Mesendoderm (in vitro differentiated cells): Measurements from ENCODE around the gene PDE4D.

Source experiments
- DNase-seq: peaks from one replicate; pipeline ENCODE4 v3.0.0; 2013
- H2AK5ac ChIP-seq: 2 replicates; pipeline ENCODE4 v1.6.1; 2013; ENCODE audit warnings: low read length, inconsistent platforms
- H2BK120ac ChIP-seq: 2 replicates; pipeline ENCODE4 v1.6.1; 2013; ENCODE audit warnings: low read depth, mild to moderate bottlenecking, low read length, moderate library complexity, mixed read lengths
- H2BK15ac ChIP-seq: replicated peaks from 2 replicates; pipeline ENCODE4 v1.6.1; 2013; ENCODE audit warnings: low read depth, mild to moderate bottlenecking, moderate library complexity
- H2BK5ac ChIP-seq: 2 replicates; pipeline ENCODE4 v1.6.1; 2013; ENCODE audit warnings: low read length, inconsistent platforms
- H3K18ac ChIP-seq: 2 replicates; pipeline ENCODE4 v1.6.1; 2013; ENCODE audit warnings: mild to moderate bottlenecking, low read length, mixed read lengths
- H3K23ac ChIP-seq: one replicate; pipeline ENCODE4 v1.6.1; 2013; ENCODE audit warnings: low read length
- H3K27ac ChIP-seq: 2 replicates; pipeline ENCODE4 v1.5.1; 2013; ENCODE audit warnings: low read depth, mild to moderate bottlenecking, inconsistent platforms, low read length, moderate library complexity
- H3K27me3 ChIP-seq: 2 replicates; pipeline ENCODE4 v1.6.1; 2013; ENCODE audit warnings: low read length, control low read depth, mild to moderate bottlenecking, inconsistent platforms; ENCODE audit not compliant: insufficient read depth, poor library complexity
- H3K36me3 ChIP-seq: 2 replicates; pipeline ENCODE4 v1.6.1; 2013; ENCODE audit warnings: low read length, inconsistent platforms; ENCODE audit not compliant: control insufficient read depth, insufficient read depth
- H3K4ac ChIP-seq: one replicate; pipeline ENCODE4 v1.6.1; 2013; ENCODE audit warnings: low read depth, mild to moderate bottlenecking, low read length, moderate library complexity
- H3K4me1 ChIP-seq: 2 replicates; pipeline ENCODE4 v1.6.1; 2013; ENCODE audit warnings: low read depth, low read length, inconsistent platforms; ENCODE audit not compliant: control insufficient read depth
- H3K4me2 ChIP-seq: 2 replicates; pipeline ENCODE4 v1.6.1; 2013; ENCODE audit warnings: low read length
- H3K4me3 ChIP-seq: 2 replicates; pipeline ENCODE4 v1.5.1; 2013; ENCODE audit warnings: mild to moderate bottlenecking, low read length
- H3K56ac ChIP-seq: one replicate; pipeline ENCODE4 v1.6.1; 2013; ENCODE audit warnings: low read length
- H3K79me1 ChIP-seq: 2 replicates; pipeline ENCODE4 v1.6.1; 2013; ENCODE audit warnings: low read length, inconsistent platforms
- H3K79me2 ChIP-seq: 2 replicates; pipeline ENCODE4 v1.6.1; 2013; ENCODE audit warnings: mild to moderate bottlenecking, low read length; ENCODE audit not compliant: control insufficient read depth, insufficient read depth
- H3K9ac ChIP-seq: 2 replicates; pipeline ENCODE4 v1.6.1; 2013; ENCODE audit warnings: low read length, inconsistent platforms
- H4K5ac ChIP-seq: one replicate; pipeline ENCODE4 v1.6.1; 2013; ENCODE audit warnings: low read length
- H4K8ac ChIP-seq: one replicate; pipeline ENCODE4 v1.6.1; 2013; ENCODE audit warnings: low read depth, mild to moderate bottlenecking, control low read depth, low read length, moderate library complexity
- WGBS: extraction: QIAGEN DNeasy Blood & Tissue Kit; methylation state at CpG from one replicate; pipeline ENCODE4 v1.1.7; 2013; ENCODE audit warnings: low lambda C conversion rate, missing lambda C conversion rate; ENCODE audit not compliant: insufficient coverage; ENCODE audit errors: extremely low coverage; 5-methylcytosine and 5-hydroxymethylcytosine counted together

PDE4D gene

DNA sequence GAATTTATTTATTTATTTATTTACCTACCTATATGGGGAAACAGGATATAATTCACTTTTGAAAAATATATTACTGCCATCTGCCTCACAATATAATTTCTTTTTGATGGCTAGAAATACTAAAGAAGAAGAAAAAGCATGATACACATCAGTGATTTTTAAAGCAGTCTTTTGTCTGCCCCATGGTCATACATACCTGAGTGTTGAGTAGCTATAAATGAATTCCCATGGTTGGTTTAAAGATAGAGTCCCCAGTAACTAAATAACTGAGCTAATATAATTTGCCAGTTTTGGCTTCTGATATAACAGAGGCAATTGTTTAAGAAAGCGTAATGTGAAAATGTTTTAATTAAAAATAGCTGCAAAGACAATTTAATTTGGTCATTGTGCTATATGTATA is 447.8 kb downstream of the PDE4D start:
- no peaks in the 10 kb centered on the region for H3K36me3 ChIP-seq
- H3K79me1 ChIP-seq: no peaks in the 10 kb centered on the region
- no peaks in the 10 kb centered on the region for H3K4me1 ChIP-seq
- H4K5ac ChIP-seq: no peak overlapping the region
- no peak overlapping the region for H4K8ac ChIP-seq
- no CpG with 5 or more reads among the region's 1 CpG for WGBS
- H3K23ac ChIP-seq: no peak overlapping the region
- no peak overlapping the region for H3K4ac ChIP-seq
- H2BK120ac ChIP-seq: no peak overlapping the region
- H2BK5ac ChIP-seq: no peak overlapping the region
- H2AK5ac ChIP-seq: no peak overlapping the region
- H3K4me2 ChIP-seq: no peak overlapping the region
- H3K27ac ChIP-seq: no peak overlapping the region
- H3K4me3 ChIP-seq: no peak overlapping the region
- DNase-seq: no peak
- H3K79me2 ChIP-seq: no peaks in the 10 kb centered on the region
- no peak overlapping the region for H3K56ac ChIP-seq
- no peaks in the 10 kb centered on the region for H3K27me3 ChIP-seq
- H3K18ac ChIP-seq: no peak overlapping the region
- H2BK15ac ChIP-seq: no peak overlapping the region
- H3K9ac ChIP-seq: no peak overlapping the region

DNA sequence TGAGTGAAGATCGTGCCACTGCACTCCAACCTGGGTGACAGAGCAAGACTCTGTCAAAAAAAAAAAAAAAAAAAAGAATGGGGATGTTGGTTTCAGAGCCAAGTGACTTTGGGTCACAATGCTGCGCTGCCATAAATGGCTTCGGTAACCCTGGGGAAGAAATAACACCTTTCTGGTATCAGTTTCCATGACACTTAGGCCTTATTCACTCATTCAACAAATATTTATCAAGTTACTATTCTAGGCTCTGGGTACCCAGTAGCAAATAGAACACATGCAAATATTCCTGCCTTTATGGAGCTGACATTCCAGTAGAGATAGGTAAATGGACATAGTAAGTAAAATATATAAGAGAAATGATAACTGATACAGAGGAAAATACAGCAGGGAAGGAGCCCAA is 454.2 kb downstream of the PDE4D start:
- Histone ChIP-seq H3K9ac (no peak overlapping the region), H3K18ac (no peak overlapping the region), H3K79me2 (no peaks in the 10 kb centered on the region), H3K4me1 (no peaks in the 10 kb centered on the region), H3K27me3 (no peaks in the 10 kb centered on the region), H3K4ac (no peak overlapping the region), H2BK5ac (no peak overlapping the region), H2AK5ac (no peak overlapping the region), H2BK15ac (no peak overlapping the region), H3K36me3 (no peaks in the 10 kb centered on the region), H3K23ac (no peak overlapping the region), H3K4me3 (no peak overlapping the region), H3K79me1 (no peaks in the 10 kb centered on the region), H2BK120ac (no peak overlapping the region), H3K56ac (no peak overlapping the region), H3K4me2 (no peak overlapping the region), H3K27ac (no peak overlapping the region), H4K5ac (no peak overlapping the region), H4K8ac (no peak overlapping the region)
- no peak for DNase-seq
- no CpG with 5 or more reads among the region's 3 CpGs for WGBS

DNA sequence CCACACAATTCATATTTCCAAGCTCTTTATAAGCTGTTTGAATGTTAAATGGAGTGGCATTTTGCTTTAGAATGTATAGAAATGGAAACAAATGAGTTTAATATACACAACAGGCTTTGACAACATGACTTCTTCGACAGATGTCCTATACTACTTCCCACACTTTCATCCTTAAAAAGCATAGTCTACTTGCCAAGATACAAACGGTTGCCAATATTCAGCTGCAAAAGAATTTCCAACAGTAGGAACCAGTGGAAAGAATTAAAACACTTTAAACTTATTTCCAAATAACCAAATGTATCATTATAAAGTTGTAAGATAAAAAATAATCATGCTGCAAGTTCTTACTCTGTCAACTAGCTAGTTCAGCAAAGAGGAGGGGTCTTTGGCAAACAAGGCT is 456.4 kb downstream of the PDE4D start:
- Histone ChIP-seq H2BK5ac (no peak overlapping the region), H4K8ac (no peak overlapping the region), H3K4ac (no peak overlapping the region), H3K36me3 (no peaks in the 10 kb centered on the region), H3K4me3 (no peak overlapping the region), H2AK5ac (no peak overlapping the region), H3K56ac (no peak overlapping the region), H2BK15ac (no peak overlapping the region), H2BK120ac (no peak overlapping the region), H3K23ac (no peak overlapping the region), H3K27ac (no peak overlapping the region), H3K18ac (no peak overlapping the region), H3K4me2 (no peak overlapping the region), H3K79me2 (no peaks in the 10 kb centered on the region), H4K5ac (no peak overlapping the region), H3K27me3 (no peaks in the 10 kb centered on the region), H3K9ac (no peak overlapping the region), H3K4me1 (no peaks in the 10 kb centered on the region), H3K79me1 (no peaks in the 10 kb centered on the region)
- DNase-seq: no peak
- no CpG with 5 or more reads among the region's 2 CpGs for whole genome bisulfite sequencing

DNA sequence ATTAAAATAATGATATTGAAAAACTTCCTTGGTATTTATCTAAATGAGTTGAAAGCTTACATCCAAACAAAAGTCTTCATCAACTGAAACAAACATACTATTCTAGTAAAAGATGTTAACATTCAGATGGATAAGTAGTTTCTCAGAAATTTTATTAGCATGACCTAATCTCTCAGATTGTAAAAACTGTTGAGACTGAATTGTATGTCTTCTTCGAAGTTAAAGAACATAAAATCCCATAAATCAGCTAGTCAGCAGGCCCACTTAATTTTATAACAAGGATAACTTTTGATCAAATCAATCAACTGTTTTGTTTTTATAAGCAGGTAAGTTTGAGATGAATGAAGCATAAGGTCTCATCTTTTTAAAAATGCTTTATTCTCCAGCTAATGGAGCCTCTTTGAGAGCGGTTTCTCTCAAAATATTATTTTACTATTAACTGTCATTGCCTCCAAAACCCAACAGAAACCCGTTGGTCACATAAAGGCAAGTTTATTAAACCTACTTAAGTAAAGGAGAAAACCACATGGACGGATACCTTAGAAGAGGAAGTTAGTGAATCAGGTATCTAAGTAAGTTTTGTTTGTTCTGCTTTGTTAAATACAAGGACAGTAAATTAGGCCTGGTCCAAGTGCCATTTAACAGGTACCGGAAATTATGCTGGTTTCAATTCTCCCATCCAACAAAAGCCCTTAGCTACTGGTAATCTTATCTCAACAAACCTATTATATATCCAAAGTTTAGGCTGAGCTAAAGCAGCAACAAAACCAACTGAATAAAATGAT is 457.0 kb downstream of the PDE4D start:
- Histone ChIP-seq H3K4me1 (no peaks in the 10 kb centered on the region), H3K27ac (no peak overlapping the region), H4K8ac (no peak overlapping the region), H4K5ac (no peak overlapping the region), H2BK5ac (no peak overlapping the region), H3K4me2 (no peak overlapping the region), H3K27me3 (no peaks in the 10 kb centered on the region), H3K23ac (no peak overlapping the region), H3K79me2 (no peaks in the 10 kb centered on the region), H2AK5ac (no peak overlapping the region), H2BK120ac (no peak overlapping the region), H3K9ac (no peak overlapping the region), H3K79me1 (no peaks in the 10 kb centered on the region), H3K4me3 (no peak overlapping the region), H3K18ac (no peak overlapping the region), H3K4ac (no peak overlapping the region), H3K56ac (no peak overlapping the region), H2BK15ac (no peak overlapping the region), H3K36me3 (no peaks in the 10 kb centered on the region)
- no peak for DNase-seq
- no CpG with 5 or more reads among the region's 5 CpGs for WGBS

DNA sequence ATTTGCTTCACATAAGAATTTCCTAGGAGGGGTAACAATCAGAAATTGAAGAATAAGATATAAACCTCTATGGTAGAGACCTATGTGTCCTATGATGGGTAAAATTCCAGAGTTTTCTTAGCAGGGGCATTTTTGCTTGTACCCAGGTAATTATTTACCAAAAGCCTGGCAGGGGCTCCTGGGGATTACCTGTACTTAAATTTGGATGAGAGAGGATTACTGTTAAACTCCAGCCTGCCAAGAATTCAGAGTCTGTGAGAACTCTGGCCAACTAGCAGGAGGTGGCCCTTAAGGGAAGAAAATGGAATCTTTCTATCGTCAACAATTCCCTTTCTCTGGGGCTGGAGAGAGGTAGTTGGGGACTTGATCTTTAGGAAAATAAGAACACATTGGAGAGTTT is 460.4 kb downstream of the PDE4D start:
- Histone ChIP-seq H2AK5ac (no peak overlapping the region), H4K8ac (no peak overlapping the region), H4K5ac (no peak overlapping the region), H2BK15ac (no peak overlapping the region), H3K79me2 (no peaks in the 10 kb centered on the region), H3K4me3 (no peak overlapping the region), H2BK120ac (no peak overlapping the region), H3K18ac (no peak overlapping the region), H3K27ac (no peak overlapping the region), H3K23ac (no peak overlapping the region), H3K4ac (no peak overlapping the region), H3K4me1 (no peaks in the 10 kb centered on the region), H3K36me3 (no peaks in the 10 kb centered on the region), H3K27me3 (no peaks in the 10 kb centered on the region), H3K9ac (no peak overlapping the region), H3K4me2 (no peak overlapping the region), H2BK5ac (no peak overlapping the region), H3K56ac (no peak overlapping the region), H3K79me1 (no peaks in the 10 kb centered on the region)
- no CpG with 5 or more reads among the region's 1 CpG for WGBS
- no peak for DNase-seq
